A673 (cell line): ENCODE data around the gene SETD3. TPM values are rescaled to one million over a fixed set of nuclear protein-coding genes. Genes with fewer than 3 reads are reported as not detected.

Experiments used
- BruUV-seq: library from RNA; stranded (reverse); fragments of 400-500 nt; replicated peaks from 2 replicates; lab custom pipeline; 2021; lab: Mats Ljungman, UMichigan
- CTCF ChIA-PET: fragments of 300-600 bp; sonication (Branson Sonifier 250); formaldehyde crosslinking; loops from one replicate; lab custom pipeline; 2022; ENCODE audit warnings: antibody characterized with exemption; lab: Charles Lee
- POLR2A ChIA-PET: fragments of 300-600 bp; sonication (Branson Sonifier 250); formaldehyde crosslinking; loops from one replicate; lab custom pipeline; 2022; ENCODE audit warnings: antibody characterized with exemption; ENCODE audit not compliant: low non-redundant PET; lab: Charles Lee
- DNase-seq: peaks from one replicate; pipeline ENCODE4 v3.0.0-alpha.2; 2015; ENCODE audit warnings: low spot score
- H3K27ac ChIP-seq: fragments of 200-600 bp; sonication (generic); 2 replicates; pipeline ENCODE4 v1.5.1; 2016; ENCODE audit warnings: mixed run types, low read depth, mild to moderate bottlenecking, mixed read lengths, antibody characterized with exemption, low read length; ENCODE audit not compliant: poor library complexity, severe bottlenecking
- H3K27me3 ChIP-seq: fragments of 200-600 bp; sonication (generic); replicated peaks from 2 replicates; pipeline ENCODE4 v1.6.1; 2017; ENCODE audit warnings: mixed run types, low read depth, mild to moderate bottlenecking, mixed read lengths, antibody characterized with exemption, low read length; ENCODE audit not compliant: insufficient read depth, poor library complexity
- H3K36me3 ChIP-seq: fragments of 200-600 bp; sonication (generic); 2 replicates; pipeline ENCODE4 v1.6.1; 2016; ENCODE audit warnings: mixed run types, mild to moderate bottlenecking, mixed read lengths, antibody characterized with exemption, low read length; ENCODE audit not compliant: insufficient read depth, poor library complexity, severe bottlenecking
- H3K4me1 ChIP-seq: fragments of 200-600 bp; sonication (generic); 2 replicates; pipeline ENCODE4 v1.6.1; 2017; ENCODE audit warnings: mixed run types, mild to moderate bottlenecking, mixed read lengths, antibody characterized with exemption, low read length; ENCODE audit not compliant: insufficient read depth, poor library complexity, severe bottlenecking
- H3K4me3 ChIP-seq: fragments of 200-600 bp; sonication (generic); 2 replicates; pipeline ENCODE4 v1.5.1; 2016; ENCODE audit warnings: low read depth, mixed run types, mild to moderate bottlenecking, mixed read lengths, low read length; ENCODE audit not compliant: poor library complexity, severe bottlenecking
- H3K9me3 ChIP-seq: fragments of 200-600 bp; sonication (generic); 2 replicates; pipeline ENCODE4 v1.6.1; 2016; ENCODE audit warnings: mixed run types, low read depth, mild to moderate bottlenecking, mixed read lengths, antibody characterized with exemption, low read length; ENCODE audit not compliant: poor library complexity, severe bottlenecking
- CTCF ChIP-seq: fragments of 300-800, 200-600 bp; sonication (generic); conservative IDR thresholded peaks from 2 replicates; pipeline ENCODE4 v1.5.1; 2017; ENCODE audit warnings: low read depth, mild to moderate bottlenecking, antibody characterized with exemption, low read length, moderate library complexity, mixed read lengths
- EZH2 ChIP-seq: fragments of 200-600 bp; sonication (generic); IDR thresholded peaks from 2 replicates; pipeline ENCODE4 v1.6.1; 2017; ENCODE audit warnings: borderline replicate concordance, low read depth, mild to moderate bottlenecking, mixed read lengths, antibody characterized with exemption, low read length; ENCODE audit not compliant: poor library complexity, severe bottlenecking
- intact Hi-C: fragments of 100-400 bp; cut with micrococcal nuclease; formaldehyde crosslinking; loops from one replicate; pipeline ENCODE4 v1.10.0; 2022; ENCODE audit not compliant: unreplicated experiment
- total RNA-seq: library from RNA; stranded (reverse); gene quantifications from 2 replicates; pipeline ENCODE4 v1.2.3, GENCODE V29; 2021

The SETD3 gene
- total RNA-seq, 1 experiment from 2014 or later = 46.4 TPM

- no peaks in the 10 kb centered on the region for H3K9me3 ChIP-seq
- no peak overlapping the region for H3K27ac ChIP-seq
- TF ChIP-seq CTCF (no peak), EZH2 (no peak)
- H3K36me3 ChIP-seq = no peaks in the 10 kb centered on the region
- H3K4me3 ChIP-seq = no peak overlapping the region
- intact Hi-C loops = no loop called here
- CTCF ChIA-PET = no interaction called here
- H3K4me1 ChIP-seq = peaks cover 27% of the 10 kb centered on the region
- POLR2A ChIA-PET = no interaction called here
- no peak for DNase-seq
- H3K27me3 ChIP-seq = no peaks in the 10 kb centered on the region
- BruUV-seq = no TSS peak
These were observed 46.4 kb upstream of the SETD3 start for GRCh38 chr14:99527026-99527425.

GRCh38 chr14:99525699-99526080 is 45.0 kb upstream of the SETD3 start:
- Histone ChIP-seq H3K4me3 (no peak overlapping the region), H3K9me3 (no peaks in the 10 kb centered on the region), H3K27me3 (no peaks in the 10 kb centered on the region), H3K4me1 (peaks cover 14% of the 10 kb centered on the region), H3K27ac (no peak overlapping the region), H3K36me3 (no peaks in the 10 kb centered on the region)
- no TSS peak for BruUV-seq
- ChIA-PET POLR2A (no interaction called here), CTCF (no interaction called here)
- no peak for TF ChIP-seq EZH2
- no peak for TF ChIP-seq CTCF
- intact Hi-C loops = no loop called here
- DNase-seq = no peak

GRCh38 chr14:99524804-99525698 is 44.4 kb upstream of the SETD3 start:
- POLR2A ChIA-PET = no interaction called here
- Histone ChIP-seq H3K27me3 (no peaks in the 10 kb centered on the region), H3K4me1 (peaks cover 11% of the 10 kb centered on the region), H3K36me3 (no peaks in the 10 kb centered on the region), H3K27ac (no peak overlapping the region), H3K9me3 (no peaks in the 10 kb centered on the region), H3K4me3 (no peak overlapping the region)
- peak; percentile 43 for DNase-seq
- CTCF ChIA-PET = no interaction called here
- BruUV-seq = no TSS peak
- intact Hi-C loops = no loop called here
- peak; percentile 21; the same call in 1 of the 2 replicates for TF ChIP-seq CTCF
- no peak for TF ChIP-seq EZH2
